Central memory CD8-positive, alpha-beta T cell (primary cell): Measurements from ENCODE around the gene B9D2.
"Not testable (repeated sequence)": the region's sequence is repeated elsewhere in the genome, so short reads cannot be mapped to it uniquely, and the experiment has no call there.

Source experiments
- ATAC-seq: fragments of 150-1000 bp; cut with Tn5 transposase; replicated peaks from 2 replicates; pipeline ENCODE4 v1.10.0; 2022; ENCODE audit warnings: mild to moderate bottlenecking, moderate FRiP score, moderate number of reproducible peaks; ENCODE audit not compliant: poor library complexity, severe bottlenecking; ENCODE audit errors: extremely low read depth
- DNase-seq, 2 donors: peaks; one replicate each; pipeline ENCODE4 v3.0.0; 2021; ENCODE audit warnings: low spot score in 2 of 2
- H3K27ac Mint-ChIP-seq: one replicate; pipeline ENCODE4 v1.8.0; 2022; ENCODE audit warnings: low read depth, mild to moderate bottlenecking, moderate library complexity, mixed read lengths
- H3K27me3 Mint-ChIP-seq: one replicate; pipeline ENCODE4 v1.8.0; 2022; ENCODE audit warnings: mixed read lengths
- H3K36me3 Mint-ChIP-seq: one replicate; pipeline ENCODE4 v1.8.0; 2022; ENCODE audit warnings: mild to moderate bottlenecking, moderate library complexity, mixed read lengths; ENCODE audit not compliant: insufficient read depth
- H3K4me1 Mint-ChIP-seq: one replicate; pipeline ENCODE4 v1.8.0; 2022; ENCODE audit warnings: mixed read lengths
- H3K4me3 Mint-ChIP-seq: one replicate; pipeline ENCODE4 v1.8.0; 2022; ENCODE audit warnings: mild to moderate bottlenecking, moderate library complexity, mixed read lengths
- H3K9me3 Mint-ChIP-seq: one replicate; pipeline ENCODE4 v1.8.0; 2022; ENCODE audit warnings: mixed read lengths

B9D2 gene

DNA sequence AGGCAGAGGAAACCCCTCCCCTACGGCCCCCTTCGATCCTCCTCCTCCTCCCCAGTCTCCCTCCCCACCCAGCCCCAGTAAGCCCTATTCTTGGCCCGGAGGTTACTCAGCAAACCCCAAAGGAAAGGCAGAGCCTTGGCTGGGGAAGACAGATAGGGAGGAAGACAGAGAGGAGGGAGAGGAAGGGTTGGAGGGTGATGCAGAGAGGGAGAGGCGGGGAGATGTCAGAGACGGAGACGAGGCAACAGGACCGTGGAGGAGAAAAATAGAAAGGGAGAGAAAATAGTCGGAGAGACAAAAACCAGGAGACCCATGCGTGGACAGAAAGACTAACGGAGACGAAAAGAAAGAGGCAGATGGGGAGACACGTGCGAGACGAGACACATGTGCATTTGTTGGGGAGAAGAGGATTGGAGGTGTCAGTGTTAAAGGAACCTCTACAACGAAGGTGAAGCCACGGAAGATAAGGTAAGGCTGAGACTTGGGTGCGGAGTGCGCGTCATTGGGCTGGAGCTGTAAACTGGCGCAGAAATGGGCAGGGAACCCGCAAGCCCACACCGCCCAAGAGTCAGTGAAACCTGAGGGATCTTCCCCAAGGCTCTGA is 13.1 kb downstream of the B9D2 start:
- ATAC-seq (peak; percentile 6), DNase-seq (no peak)
- H3K36me3 Mint-ChIP-seq, result peaks cover 74% of the 10 kb centered on the region
- no peaks in the 10 kb centered on the region for H3K27me3 Mint-ChIP-seq
- H3K4me1 Mint-ChIP-seq, result peaks cover 58% of the 10 kb centered on the region
- peak overlapping the region; percentile 97 for H3K27ac Mint-ChIP-seq
- H3K9me3 Mint-ChIP-seq, result no peaks in the 10 kb centered on the region
- peak overlapping the region; percentile 96 for H3K4me3 Mint-ChIP-seq

DNA sequence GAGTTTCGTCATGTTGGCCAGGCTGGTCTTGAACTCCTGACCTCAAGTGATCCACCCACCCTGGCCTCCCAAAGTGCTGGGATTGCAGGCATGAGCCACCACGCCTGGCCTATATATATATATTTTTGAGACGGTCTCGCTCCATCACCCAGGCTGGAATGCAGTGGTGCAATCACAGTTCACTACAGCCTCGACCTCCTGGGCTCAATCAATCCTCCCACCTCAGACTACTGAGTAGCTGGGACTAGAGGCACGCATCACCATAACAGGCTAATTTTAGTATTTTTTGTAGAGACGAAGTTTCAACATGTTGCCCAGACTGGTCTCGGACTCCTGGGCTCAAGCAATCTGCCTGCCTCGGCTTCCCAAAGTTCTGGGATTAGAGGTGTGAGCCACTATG is 17.0 kb downstream of the B9D2 start:
- not testable (repeated sequence) for ATAC-seq, DNase-seq, H3K27me3 Mint-ChIP-seq, H3K27ac Mint-ChIP-seq, H3K9me3 Mint-ChIP-seq
- H3K36me3 Mint-ChIP-seq, result peaks cover 89% of the 10 kb centered on the region
- peak overlapping the region; percentile 25 for H3K4me3 Mint-ChIP-seq
- peaks cover 61% of the 10 kb centered on the region for H3K4me1 Mint-ChIP-seq

GRCh38 chr19:41344162-41344561 is 19.8 kb downstream of the B9D2 start:
- DNase-seq (no peak), ATAC-seq (no peak)
- H3K27me3 Mint-ChIP-seq, result no peaks in the 10 kb centered on the region
- H3K4me1 Mint-ChIP-seq, result peaks cover 43% of the 10 kb centered on the region
- peak overlapping the region; percentile 39 for H3K4me3 Mint-ChIP-seq
- peaks cover 94% of the 10 kb centered on the region for H3K36me3 Mint-ChIP-seq
- peak overlapping the region; percentile 90 for H3K27ac Mint-ChIP-seq
- no peaks in the 10 kb centered on the region for H3K9me3 Mint-ChIP-seq

DNA sequence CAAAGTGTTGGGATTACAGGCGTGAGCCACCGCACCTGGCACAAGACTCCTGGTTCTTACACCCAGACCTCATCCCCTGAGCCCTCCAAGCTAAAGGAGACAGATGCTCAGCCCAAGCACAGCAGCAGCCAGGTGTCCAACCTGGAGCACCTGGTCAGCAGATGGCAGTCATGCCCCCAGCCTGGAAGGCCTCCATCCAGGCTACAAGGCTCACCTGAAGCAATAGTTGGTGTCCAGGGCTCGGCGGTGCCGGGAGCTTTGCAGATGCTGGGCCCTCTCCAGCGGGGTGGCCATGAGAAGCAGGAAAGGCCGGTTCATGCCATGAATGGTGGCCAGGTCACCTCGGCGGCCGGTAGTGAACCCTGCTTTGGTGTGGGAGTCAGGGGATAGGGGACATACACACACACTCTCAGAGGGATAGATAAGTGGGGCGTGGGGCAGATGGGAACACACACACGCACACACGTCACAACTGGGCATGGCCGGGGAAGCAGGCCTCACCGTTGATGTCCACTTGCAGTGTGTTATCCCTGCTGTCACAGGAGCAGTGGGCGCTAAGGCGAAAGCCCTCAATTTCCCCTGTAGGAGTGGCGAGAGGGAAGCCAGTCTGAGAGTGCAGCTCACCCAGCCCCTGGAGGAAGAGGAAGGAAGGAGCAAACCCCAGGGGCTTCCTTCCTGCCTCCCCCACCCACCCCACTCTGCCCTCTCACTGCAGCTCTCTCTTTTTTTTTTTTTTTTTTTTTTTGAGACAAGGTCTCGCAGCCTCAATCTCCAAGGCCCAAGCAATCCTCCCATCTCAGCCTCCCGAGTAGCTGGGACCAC is 22.1 kb downstream of the B9D2 start:
- Mint-ChIP-seq H3K27me3 (no peaks in the 10 kb centered on the region), H3K4me1 (peaks cover 37% of the 10 kb centered on the region), H3K9me3 (no peaks in the 10 kb centered on the region), H3K36me3 (peaks cover 96% of the 10 kb centered on the region), H3K4me3 (peak overlapping the region; percentile 59), H3K27ac (peak overlapping the region; percentile 90)
- DNase-seq (no peak), ATAC-seq (peak; percentile 20)

GRCh38 chr19:41339936-41340335 is 24.0 kb downstream of the B9D2 start:
- Mint-ChIP-seq H3K4me3 (peak overlapping the region; percentile 32), H3K27ac (peak overlapping the region; percentile 49), H3K9me3 (no peaks in the 10 kb centered on the region), H3K36me3 (peaks cover 94% of the 10 kb centered on the region), H3K27me3 (no peaks in the 10 kb centered on the region), H3K4me1 (peaks cover 37% of the 10 kb centered on the region)
- ATAC-seq (no peak), DNase-seq (no peak)

DNA sequence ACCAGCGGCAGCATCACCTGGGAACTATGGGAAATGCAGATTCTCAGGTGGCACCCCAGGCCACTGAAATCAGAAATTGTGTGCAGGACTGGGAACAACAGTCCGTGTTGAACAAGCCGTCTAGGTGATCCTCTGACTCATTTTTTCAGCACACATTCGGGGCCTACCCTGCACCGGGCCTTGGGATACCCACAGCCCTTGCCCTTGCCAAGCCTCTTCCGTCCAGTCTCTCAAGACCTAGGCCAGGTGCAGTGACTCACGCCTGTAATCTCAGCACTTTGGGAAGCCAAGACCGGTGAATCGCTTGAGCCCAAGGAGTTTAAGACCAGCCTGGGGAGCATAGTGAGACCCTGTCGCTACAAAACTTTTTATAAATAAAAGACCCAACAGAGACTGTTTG is 28.5 kb downstream of the B9D2 start:
- Mint-ChIP-seq H3K36me3 (peaks cover 91% of the 10 kb centered on the region), H3K4me3 (no peak overlapping the region), H3K4me1 (peaks cover 37% of the 10 kb centered on the region), H3K9me3 (no peaks in the 10 kb centered on the region), H3K27ac (no peak overlapping the region), H3K27me3 (no peaks in the 10 kb centered on the region)
- DNase-seq, result no peak
- no peak for ATAC-seq

DNA sequence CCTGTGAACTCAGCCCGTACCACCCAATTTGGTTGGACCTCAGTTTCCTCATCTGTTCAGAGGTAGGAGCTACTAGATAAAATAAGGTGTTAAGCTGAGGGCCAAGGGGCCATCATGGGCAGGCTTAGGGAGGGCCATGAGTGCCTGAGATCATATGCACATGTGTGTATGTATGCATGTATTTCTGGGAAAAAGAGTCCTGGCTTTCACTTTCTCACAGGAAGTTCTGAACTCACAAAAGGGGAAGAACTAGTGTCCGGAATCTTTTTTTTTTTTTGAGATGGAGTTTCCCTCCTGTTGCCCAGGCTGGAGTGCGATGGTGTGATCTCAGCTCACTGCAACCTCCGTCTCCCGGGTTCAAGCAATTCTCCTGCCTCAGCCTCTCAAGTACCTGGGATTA is 29.2 kb downstream of the B9D2 start:
- Mint-ChIP-seq H3K4me1 (peaks cover 41% of the 10 kb centered on the region), H3K9me3 (no peaks in the 10 kb centered on the region), H3K27ac (no peak overlapping the region), H3K4me3 (no peak overlapping the region), H3K36me3 (peaks cover 91% of the 10 kb centered on the region), H3K27me3 (no peaks in the 10 kb centered on the region)
- DNase-seq (no peak), ATAC-seq (no peak)

DNA sequence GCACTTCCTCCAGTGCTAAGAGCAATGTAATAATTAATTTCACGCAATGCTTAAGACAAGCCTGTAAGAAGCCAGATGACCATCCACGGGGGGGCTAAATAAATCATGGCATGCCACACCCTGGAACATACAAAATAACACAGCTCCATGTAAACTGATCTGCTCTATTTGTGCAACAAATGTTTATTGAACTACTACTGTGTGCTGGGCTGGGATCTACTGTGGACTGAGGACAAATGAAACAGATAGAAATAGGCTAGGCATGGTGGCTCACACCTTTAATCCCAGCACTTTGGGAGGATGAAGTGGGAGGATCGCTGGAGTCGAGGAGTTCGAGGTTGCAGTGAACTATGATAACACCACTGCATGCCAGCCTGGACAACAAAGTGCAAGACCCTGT is 31.5 kb downstream of the B9D2 start:
- no peak for ATAC-seq
- Mint-ChIP-seq H3K36me3 (peaks cover 91% of the 10 kb centered on the region), H3K4me1 (peaks cover 53% of the 10 kb centered on the region), H3K27ac (peak overlapping the region; percentile 92), H3K27me3 (no peaks in the 10 kb centered on the region), H3K9me3 (no peaks in the 10 kb centered on the region), H3K4me3 (peak overlapping the region; percentile 58)
- DNase-seq, result no peak

DNA sequence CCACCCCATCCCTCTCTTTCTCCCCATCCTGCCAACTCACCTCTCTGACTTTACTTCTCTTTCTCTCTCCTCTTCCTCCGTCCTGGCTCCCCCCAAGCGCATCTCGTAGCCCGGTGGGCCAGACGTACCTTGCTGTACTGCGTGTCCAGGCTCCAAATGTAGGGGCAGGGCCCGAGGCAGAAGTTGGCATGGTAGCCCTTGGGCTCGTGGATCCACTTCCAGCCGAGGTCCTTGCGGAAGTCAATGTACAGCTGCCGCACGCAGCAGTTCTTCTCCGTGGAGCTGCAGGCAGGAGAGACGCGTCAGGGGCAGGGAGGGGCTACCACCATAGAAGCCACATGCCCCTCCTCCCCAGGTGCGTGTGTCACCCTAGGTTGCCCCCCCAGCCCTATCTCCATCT is 31.9 kb downstream of the B9D2 start:
- Mint-ChIP-seq H3K4me3 (peak overlapping the region; percentile 58), H3K4me1 (peaks cover 55% of the 10 kb centered on the region), H3K27me3 (no peaks in the 10 kb centered on the region)

DNA sequence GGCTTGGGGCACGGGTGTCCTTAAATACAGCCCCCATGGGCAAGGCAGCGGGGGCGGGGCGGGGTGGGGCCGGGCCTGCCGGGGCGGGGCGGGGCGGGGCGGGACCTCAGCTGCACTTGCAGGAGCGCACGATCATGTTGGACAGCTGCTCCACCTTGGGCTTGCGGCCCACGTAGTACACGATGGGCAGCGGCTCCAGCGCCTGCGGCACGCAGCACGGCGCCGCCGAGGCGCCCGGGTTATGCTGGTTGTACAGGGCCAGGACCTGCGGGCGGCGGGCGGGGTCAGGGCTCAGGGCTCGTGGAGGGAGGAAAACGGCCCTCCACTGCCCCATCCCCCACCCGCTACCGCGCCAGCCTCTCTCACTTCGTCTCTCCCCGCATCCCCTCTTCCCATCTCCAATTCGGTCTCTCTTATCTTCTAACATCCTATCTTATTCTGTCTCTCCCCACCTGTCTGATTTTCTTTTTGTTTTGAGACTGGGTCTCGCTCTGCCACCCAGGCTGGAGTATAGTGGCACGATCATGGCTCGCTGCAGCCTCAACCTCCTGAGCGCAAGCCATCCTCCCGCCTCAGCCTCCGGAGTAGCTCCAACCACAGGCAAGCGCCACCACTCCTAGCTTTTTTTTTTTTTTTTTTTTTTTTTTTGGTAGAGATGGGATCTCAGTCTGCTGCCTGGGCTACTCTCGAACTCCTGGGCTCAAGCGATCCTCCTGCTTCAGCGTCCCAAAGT is 32.8 kb downstream of the B9D2 start:
- H3K4me1 Mint-ChIP-seq, result peaks cover 64% of the 10 kb centered on the region
- peaks cover 92% of the 10 kb centered on the region for H3K36me3 Mint-ChIP-seq
- ATAC-seq, result no peak
- no peaks in the 10 kb centered on the region for H3K27me3 Mint-ChIP-seq
- no peaks in the 10 kb centered on the region for H3K9me3 Mint-ChIP-seq
- H3K27ac Mint-ChIP-seq, result peak overlapping the region; percentile 92
- DNase-seq, result no peak
- peak overlapping the region; percentile 58 for H3K4me3 Mint-ChIP-seq

More for the DNA sequence above, 31.9 kb downstream of the B9D2 start:
- Mint-ChIP-seq H3K36me3 (peaks cover 90% of the 10 kb centered on the region), H3K9me3 (no peaks in the 10 kb centered on the region), H3K27ac (peak overlapping the region; percentile 92)
- ATAC-seq, result no peak
- no peak for DNase-seq

- no peak for ATAC-seq
- H3K9me3 Mint-ChIP-seq, result no peaks in the 10 kb centered on the region
- H3K4me1 Mint-ChIP-seq, result peaks cover 69% of the 10 kb centered on the region
- DNase-seq, result no peak
- H3K27me3 Mint-ChIP-seq, result no peaks in the 10 kb centered on the region
- peak overlapping the region; percentile 58 for H3K4me3 Mint-ChIP-seq
- H3K36me3 Mint-ChIP-seq, result peaks cover 88% of the 10 kb centered on the region
- peak overlapping the region; percentile 92 for H3K27ac Mint-ChIP-seq
Measured at GRCh38 chr19:41330481-41330880, 33.5 kb downstream of the B9D2 start.

DNA sequence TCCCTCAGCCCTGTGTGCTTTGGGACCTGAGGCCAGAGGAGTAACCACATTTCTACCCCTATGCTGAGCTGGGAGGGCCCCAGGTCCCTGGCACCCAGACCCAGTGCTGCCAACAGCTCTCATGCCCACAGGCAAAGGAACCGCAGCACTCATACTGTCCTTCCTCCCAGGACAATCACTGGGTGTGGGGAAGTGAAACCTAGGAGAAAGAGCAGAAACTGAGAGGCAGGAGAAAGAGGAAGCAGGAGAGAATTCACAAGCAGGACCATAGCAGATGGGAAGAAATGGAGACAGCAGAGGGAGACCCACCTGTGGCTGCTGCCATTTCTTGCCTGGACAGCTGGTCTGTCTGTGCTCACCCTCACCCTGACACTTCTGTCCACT is 35.1 kb downstream of the B9D2 start:
- H3K27me3 Mint-ChIP-seq, result no peaks in the 10 kb centered on the region
- peak overlapping the region; percentile 96 for H3K27ac Mint-ChIP-seq
- peaks cover 75% of the 10 kb centered on the region for H3K4me1 Mint-ChIP-seq
- peaks cover 90% of the 10 kb centered on the region for H3K36me3 Mint-ChIP-seq
- H3K9me3 Mint-ChIP-seq, result no peaks in the 10 kb centered on the region
- ATAC-seq (no peak), DNase-seq (no peak)
- H3K4me3 Mint-ChIP-seq, result peak overlapping the region; percentile 76
